RWPE2 (cell line): ENCODE measurements around the gene C1QTNF8.

Experiments
- ATAC-seq: fragments of 200-7000 bp; cut with Tn5 transposase; 3 replicates; pipeline ENCODE4 v1.9.1; 2021; ENCODE audit warnings: low read depth
- DNase-seq: peaks from one replicate; pipeline ENCODE4 v3.0.0-alpha.2; 2020; ENCODE audit warnings: low spot score
- H3K27ac ChIP-seq: fragments of 450-650 bp; 2 replicates; pipeline ENCODE4 v1.5.1; 2017; ENCODE audit warnings: mild to moderate bottlenecking; ENCODE audit not compliant: poor library complexity, severe bottlenecking
- H3K27me3 ChIP-seq: fragments of 250-450 bp; sonication (Bioruptor Pico); 2 replicates; pipeline ENCODE4 v1.5.1; 2021; ENCODE audit warnings: mild to moderate bottlenecking, moderate library complexity; ENCODE audit not compliant: insufficient read depth, poor library complexity, severe bottlenecking
- H3K36me3 ChIP-seq: fragments of 250-450 bp; sonication (Bioruptor Pico); 2 replicates; pipeline ENCODE4 v1.5.1; 2020; ENCODE audit warnings: low read depth, mild to moderate bottlenecking, moderate library complexity
- H3K4me1 ChIP-seq: fragments of 250-450 bp; sonication (Bioruptor Pico); 2 replicates; pipeline ENCODE4 v1.5.1; 2021; ENCODE audit warnings: mild to moderate bottlenecking, moderate library complexity; ENCODE audit not compliant: insufficient read depth, poor library complexity, severe bottlenecking
- H3K4me3 ChIP-seq: fragments of 250-450 bp; sonication (Bioruptor Pico); 2 replicates; pipeline ENCODE4 v1.5.1; 2021; ENCODE audit warnings: mild to moderate bottlenecking, moderate library complexity; ENCODE audit not compliant: severe bottlenecking
- H3K9me3 ChIP-seq: fragments of 250-450 bp; sonication (Bioruptor Pico); 2 replicates; pipeline ENCODE4 v1.5.1; 2021; ENCODE audit warnings: mild to moderate bottlenecking, moderate library complexity; ENCODE audit not compliant: severe bottlenecking
- TF ChIP-seq, protein P1 (sequence below): fragments of 450-650 bp; IDR thresholded peaks from one replicate; pipeline ENCODE4 v1.5.1; 2017; ENCODE audit warnings: mild to moderate bottlenecking, moderate library complexity; ENCODE audit not compliant: poor library complexity, severe bottlenecking

The C1QTNF8 gene

DNA sequence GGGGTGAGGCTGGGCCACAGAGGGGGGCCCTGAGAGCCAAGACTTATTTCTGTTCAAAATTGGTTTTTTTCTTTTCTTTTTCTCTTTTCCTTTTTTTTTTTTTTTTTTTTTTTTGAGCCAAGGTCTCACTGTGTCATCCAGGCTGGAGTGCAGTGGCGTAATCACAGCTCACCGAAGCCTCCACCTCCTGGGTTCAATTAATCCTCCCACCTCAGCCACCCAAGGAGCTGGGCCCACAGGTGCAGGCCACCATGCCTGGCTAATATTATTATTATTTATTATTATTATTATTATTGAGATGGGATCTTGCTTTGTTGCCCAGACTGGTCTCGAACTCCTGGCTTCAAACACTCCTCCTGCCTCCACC, 39.4 kb upstream of the C1QTNF8 start:
- ATAC-seq, result no peak
- no peak for DNase-seq
- Histone ChIP-seq H3K27me3 (peaks cover 33% of the 10 kb centered on the region), H3K4me3 (no peak overlapping the region), H3K27ac (no peak overlapping the region), H3K4me1 (no peaks in the 10 kb centered on the region), H3K9me3 (no peaks in the 10 kb centered on the region), H3K36me3 (no peaks in the 10 kb centered on the region)
- TF ChIP-seq, protein P1, sequence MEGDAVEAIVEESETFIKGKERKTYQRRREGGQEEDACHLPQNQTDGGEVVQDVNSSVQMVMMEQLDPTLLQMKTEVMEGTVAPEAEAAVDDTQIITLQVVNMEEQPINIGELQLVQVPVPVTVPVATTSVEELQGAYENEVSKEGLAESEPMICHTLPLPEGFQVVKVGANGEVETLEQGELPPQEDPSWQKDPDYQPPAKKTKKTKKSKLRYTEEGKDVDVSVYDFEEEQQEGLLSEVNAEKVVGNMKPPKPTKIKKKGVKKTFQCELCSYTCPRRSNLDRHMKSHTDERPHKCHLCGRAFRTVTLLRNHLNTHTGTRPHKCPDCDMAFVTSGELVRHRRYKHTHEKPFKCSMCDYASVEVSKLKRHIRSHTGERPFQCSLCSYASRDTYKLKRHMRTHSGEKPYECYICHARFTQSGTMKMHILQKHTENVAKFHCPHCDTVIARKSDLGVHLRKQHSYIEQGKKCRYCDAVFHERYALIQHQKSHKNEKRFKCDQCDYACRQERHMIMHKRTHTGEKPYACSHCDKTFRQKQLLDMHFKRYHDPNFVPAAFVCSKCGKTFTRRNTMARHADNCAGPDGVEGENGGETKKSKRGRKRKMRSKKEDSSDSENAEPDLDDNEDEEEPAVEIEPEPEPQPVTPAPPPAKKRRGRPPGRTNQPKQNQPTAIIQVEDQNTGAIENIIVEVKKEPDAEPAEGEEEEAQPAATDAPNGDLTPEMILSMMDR, result no peak

DNA sequence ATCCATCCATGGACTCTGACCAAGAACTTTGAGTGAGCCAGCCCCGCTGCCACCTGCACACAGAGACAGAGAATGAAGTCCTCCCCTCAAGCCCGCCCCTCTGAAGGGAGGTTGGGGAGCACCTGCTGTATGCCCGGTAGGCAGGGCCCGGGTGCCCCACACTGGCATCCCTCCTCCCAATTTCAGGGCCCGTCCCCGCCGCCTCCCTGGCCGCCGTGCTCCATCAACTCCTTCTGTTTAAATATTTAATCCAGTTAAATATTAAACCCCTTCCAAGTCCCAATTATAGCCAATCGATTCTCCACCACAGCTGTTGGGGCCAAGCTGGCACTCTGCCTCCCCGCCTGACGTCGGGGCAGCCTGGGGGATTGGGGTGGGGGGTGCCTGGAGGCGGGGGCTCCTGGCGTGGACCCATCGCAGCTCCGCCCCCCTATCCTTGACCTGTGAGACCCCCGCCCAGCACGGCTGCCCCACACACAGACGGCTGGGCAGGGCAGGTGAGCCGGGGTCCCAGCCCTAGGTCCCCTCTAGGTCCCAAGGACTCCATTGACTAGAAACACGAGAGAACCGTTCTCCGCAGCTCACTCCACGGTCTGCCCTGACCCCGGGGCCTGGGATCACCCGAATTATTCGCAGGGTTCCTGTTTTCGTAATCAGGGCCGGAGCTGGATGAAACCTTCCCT, 38.9 kb upstream of the C1QTNF8 start:
- Histone ChIP-seq H3K4me1 (no peaks in the 10 kb centered on the region), H3K27ac (no peak overlapping the region), H3K9me3 (no peaks in the 10 kb centered on the region), H3K36me3 (no peaks in the 10 kb centered on the region), H3K4me3 (no peak overlapping the region), H3K27me3 (peaks cover 33% of the 10 kb centered on the region)
- DNase-seq (no peak), ATAC-seq (no peak)
- TF ChIP-seq, protein P1, result no peak

DNA sequence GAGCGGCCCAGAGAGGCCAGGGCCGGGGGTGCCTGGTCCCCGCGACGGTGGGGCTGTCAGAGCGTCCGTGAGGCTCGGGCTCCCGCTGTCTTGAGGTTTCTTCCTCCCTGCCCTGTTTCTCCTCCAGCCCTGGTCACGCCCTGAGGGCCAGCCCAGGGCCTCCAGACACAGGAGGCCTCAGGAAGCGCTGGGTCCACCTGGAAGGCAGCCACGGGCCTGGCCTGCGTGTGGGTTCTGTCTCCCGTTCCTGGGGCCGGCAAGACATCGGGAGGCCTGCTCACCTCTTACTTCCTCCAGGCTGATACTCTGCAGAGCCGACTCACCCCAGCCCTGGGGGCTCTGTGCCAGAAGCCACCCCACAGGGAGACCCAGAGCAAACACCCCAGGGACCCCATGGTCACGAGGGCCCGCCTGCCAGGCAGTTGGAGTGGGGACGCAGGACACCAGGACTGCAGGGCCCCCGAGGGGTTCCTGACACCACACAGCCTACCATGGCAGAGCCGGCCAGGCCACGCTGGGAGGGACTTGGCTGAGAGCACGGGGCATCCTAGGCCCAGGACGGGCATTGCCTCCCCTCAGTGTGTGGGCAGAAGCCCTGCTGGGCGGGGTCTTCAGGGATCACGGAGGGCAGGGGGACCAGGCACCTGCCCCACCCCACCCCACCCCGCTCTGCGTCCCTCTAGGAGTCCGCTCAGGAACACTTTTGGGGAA, 37.9 kb upstream of the C1QTNF8 start:
- ATAC-seq, result no peak; the same call in 2 of the 3 replicates
- no peak for DNase-seq
- no peak overlapping the region for H3K4me3 ChIP-seq

DNA sequence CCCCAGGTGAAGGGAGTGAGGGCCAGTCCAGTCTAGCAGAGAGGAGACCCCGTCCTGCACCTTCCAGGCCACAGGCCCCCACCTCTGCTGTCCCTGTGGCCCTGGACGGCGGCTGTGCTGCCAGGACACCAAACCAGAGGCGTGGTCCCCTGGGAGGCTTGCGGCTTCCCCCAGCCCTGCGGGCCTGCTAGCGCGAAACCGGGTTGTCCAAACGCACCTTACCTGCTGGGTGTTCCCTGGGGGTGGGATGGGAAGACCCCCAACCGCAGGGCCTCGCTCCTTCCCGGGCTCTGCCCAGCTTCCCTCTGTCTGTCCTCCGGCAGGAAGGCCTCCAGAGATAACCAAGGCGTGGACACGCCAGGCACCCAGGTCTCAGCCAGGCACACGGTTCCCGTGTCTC, 37.2 kb upstream of the C1QTNF8 start:
- no peak overlapping the region for H3K27ac ChIP-seq
- no peaks in the 10 kb centered on the region for H3K36me3 ChIP-seq
- TF ChIP-seq, protein P1, result no peak
- no peaks in the 10 kb centered on the region for H3K9me3 ChIP-seq
- no peak for DNase-seq
- peaks cover 33% of the 10 kb centered on the region for H3K27me3 ChIP-seq
- H3K4me3 ChIP-seq, result no peak overlapping the region
- no peaks in the 10 kb centered on the region for H3K4me1 ChIP-seq
- ATAC-seq, result no peak

More for the DNA sequence above, 37.9 kb upstream of the C1QTNF8 start:
- peaks cover 33% of the 10 kb centered on the region for H3K27me3 ChIP-seq
- no peaks in the 10 kb centered on the region for H3K36me3 ChIP-seq
- H3K4me1 ChIP-seq, result no peaks in the 10 kb centered on the region
- H3K9me3 ChIP-seq, result no peaks in the 10 kb centered on the region
- TF ChIP-seq, protein P1, result no peak
- H3K27ac ChIP-seq, result no peak overlapping the region

DNA sequence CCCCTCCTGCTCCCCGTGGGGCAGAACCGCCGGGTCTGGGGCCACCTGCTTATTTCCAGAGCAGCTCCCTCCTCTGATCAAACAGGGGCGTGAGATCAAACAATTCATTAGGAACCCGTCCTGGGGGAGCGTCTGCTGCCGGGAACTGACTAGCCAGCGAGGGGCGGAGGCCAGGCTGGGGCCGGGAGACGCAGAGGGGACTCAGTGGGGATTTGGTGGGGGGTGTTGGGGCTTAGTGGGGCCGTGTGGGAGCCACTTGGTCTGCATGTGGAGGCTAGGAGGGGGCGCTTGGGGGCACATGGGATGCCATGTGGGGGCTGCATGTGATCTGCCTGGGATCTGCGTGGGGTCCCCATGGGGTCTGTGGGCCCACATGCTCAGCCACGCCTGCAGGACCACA, 36.4 kb upstream of the C1QTNF8 start:
- H3K4me3 ChIP-seq, result no peak overlapping the region
- TF ChIP-seq, protein P1, result no peak
- no peaks in the 10 kb centered on the region for H3K9me3 ChIP-seq
- H3K27ac ChIP-seq, result no peak overlapping the region
- no peaks in the 10 kb centered on the region for H3K4me1 ChIP-seq
- no peaks in the 10 kb centered on the region for H3K36me3 ChIP-seq
- ATAC-seq, result no peak
- peaks cover 33% of the 10 kb centered on the region for H3K27me3 ChIP-seq
- DNase-seq, result no peak
